ENCODE results near the gene RHOA.

Gene RHOA

GRCh38 chr3:49313896-49314688 lies 97.7 kb downstream of the RHOA start:
- DNase-seq = no peak

DNA sequence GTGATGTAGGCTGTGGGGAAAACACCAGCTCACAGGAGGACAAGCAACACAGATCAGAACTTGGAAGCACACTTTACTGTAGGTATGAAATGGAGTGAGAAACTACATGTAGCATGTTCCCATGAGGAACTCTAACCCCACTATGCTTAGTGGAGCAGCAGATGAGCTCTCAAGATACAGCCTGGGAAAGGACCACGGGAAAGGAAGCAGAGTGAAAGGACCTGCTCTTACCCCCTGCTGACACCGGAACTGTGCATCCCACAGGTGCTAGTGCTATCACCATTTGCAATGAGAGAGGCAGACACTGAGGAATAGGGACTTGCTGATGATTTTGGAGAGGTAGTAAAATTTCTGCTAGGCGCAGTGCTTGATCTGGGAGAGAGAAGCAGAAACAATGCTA lies 100.5 kb downstream of the RHOA start:
- DNase-seq = no peak

DNA sequence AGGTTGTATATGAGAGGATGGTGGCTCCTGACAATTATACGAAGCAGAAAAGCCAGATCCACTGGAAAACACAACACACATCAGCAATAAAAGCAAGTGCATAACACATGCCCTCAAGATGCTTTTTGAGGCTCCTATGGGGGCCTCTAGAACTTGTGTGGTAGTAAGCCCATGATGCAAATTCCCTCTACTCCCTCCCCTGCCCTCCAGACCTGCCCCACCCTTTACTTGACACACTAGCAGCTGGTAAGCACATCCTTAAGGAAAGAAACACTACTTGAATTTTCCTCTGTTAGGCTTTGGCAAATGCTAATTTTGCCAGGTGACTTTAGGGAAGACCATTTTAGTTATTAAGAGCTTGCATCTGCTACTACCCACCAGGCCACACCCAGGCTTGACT lies 101.1 kb downstream of the RHOA start:
- DNase-seq = no peak
